B cell (primary cell): Measurements from ENCODE around the gene ARHGAP42. TPM values are rescaled to one million over a fixed set of nuclear protein-coding genes. Genes with fewer than 3 reads are reported as not detected.

ENCODE experiments used
- ATAC-seq: fragments of 200-7000 bp; cut with Tn5 transposase; one replicate; pipeline ENCODE4 v1.10.0; 2021; ENCODE audit warnings: low read depth, mild to moderate bottlenecking, moderate number of reproducible peaks, moderate library complexity
- CTCF ChIA-PET: fragments of 350-600 bp; sonication (Branson Sonifier 250); formaldehyde crosslinking; loops from one replicate; lab custom pipeline; 2021; ENCODE audit warnings: antibody characterized with exemption, inconsistent platforms; lab: Charles Lee
- POLR2A ChIA-PET: fragments of 350-600 bp; sonication (Branson Sonifier 250); formaldehyde crosslinking; loops from one replicate; lab custom pipeline; 2021; ENCODE audit warnings: antibody characterized with exemption; lab: Charles Lee
- DNase-seq: peaks from one replicate; pipeline ENCODE4 v3.0.0; 2013
- H2AFZ ChIP-seq: 2 replicates; pipeline ENCODE4 v1.6.1; 2012; ENCODE audit warnings: mild to moderate bottlenecking, low read depth, low read length; ENCODE audit not compliant: insufficient read depth, poor library complexity, severe bottlenecking
- H3K27ac ChIP-seq, 2 donors: 1 replicate in 1 of 2; 2 replicates in 1 of 2; pipeline ENCODE4 v1.5.1; 2012 to 2013; ENCODE audit warnings: low read length in 2 of 2, mild to moderate bottlenecking in 2 of 2, moderate library complexity in 1 of 2
- H3K27me3 ChIP-seq, 4 experiments: fragments of 200-600 bp in 1 of 4; sonication (generic) in 1 of 4; replicated peaks in 1 of 4; 1 replicate in 2 of 4; 2 replicates in 2 of 4; pipeline versions ENCODE4 v1.6.1 to v1.7.0; 2013 to 2016; ENCODE audit warnings: low read length in 3 of 4, mild to moderate bottlenecking in 2 of 4, mixed read lengths in 1 of 4, moderate library complexity in 1 of 4; ENCODE audit not compliant: insufficient read depth in 4 of 4, control insufficient read depth in 3 of 4; ENCODE audit errors: control extremely low read depth in 1 of 4
- H3K36me3 ChIP-seq, 2 experiments: replicated peaks in 1 of 2; 1 replicate in 1 of 2; 2 replicates in 1 of 2; pipeline versions ENCODE4 v1.6.1 to v1.7.1; 2013; ENCODE audit warnings: low read length in 1 of 2; ENCODE audit not compliant: insufficient read depth in 2 of 2, control insufficient read depth in 1 of 2; ENCODE audit errors: control extremely low read depth in 1 of 2, extremely low read depth in 1 of 2
- H3K4me1 ChIP-seq, 2 donors: fragments of 200-600 bp in 1 of 2; sonication (generic) in 1 of 2; 1 replicate in 1 of 2; 2 replicates in 1 of 2; pipeline versions ENCODE4 v1.5.1 to v1.6.1; 2013 to 2017; ENCODE audit warnings: low read length in 2 of 2; ENCODE audit not compliant: control insufficient read depth in 2 of 2, insufficient read depth in 2 of 2
- H3K4me2 ChIP-seq: replicated peaks from 2 replicates; pipeline ENCODE3; 2012; ENCODE audit warnings: mild to moderate bottlenecking, low read depth, low read length; ENCODE audit not compliant: poor library complexity, severe bottlenecking
- H3K4me3 ChIP-seq, 5 experiments: fragments of 200-600 bp in 1 of 5; sonication (generic) in 1 of 5; 1 replicate in 3 of 5; 2 replicates in 2 of 5; pipeline versions ENCODE4 v1.5.1 to v1.7.0; 2011 to 2016; ENCODE audit warnings: low read length in 4 of 5, mild to moderate bottlenecking in 4 of 5, low read depth in 2 of 5, control low read depth in 1 of 5, moderate library complexity in 1 of 5; ENCODE audit not compliant: insufficient read depth in 1 of 5; ENCODE audit errors: control extremely low read depth in 1 of 5, extremely low read depth in 1 of 5
- H3K79me2 ChIP-seq: fragments of 200-600 bp; sonication (generic); one replicate; pipeline ENCODE4 v1.6.0; 2016; ENCODE audit warnings: low read length; ENCODE audit not compliant: control insufficient read depth, insufficient read depth
- H3K9ac ChIP-seq: fragments of 200-600 bp; sonication (generic); 2 replicates; pipeline ENCODE4 v1.6.1; 2017; ENCODE audit warnings: mild to moderate bottlenecking, low read length, moderate library complexity
- H3K9me3 ChIP-seq, 3 donors: one replicate each; pipeline versions ENCODE4 v1.6.1 to v1.7.1; 2013; ENCODE audit warnings: low read length in 2 of 3; ENCODE audit not compliant: control insufficient read depth in 2 of 3, insufficient read depth in 1 of 3; ENCODE audit errors: control extremely low read depth in 1 of 3
- H4K20me1 ChIP-seq: 2 replicates; pipeline ENCODE4 v1.6.0; 2012; ENCODE audit warnings: mild to moderate bottlenecking, low read length; ENCODE audit not compliant: insufficient read depth, control insufficient read depth, poor library complexity, severe bottlenecking
- H3K27ac Mint-ChIP-seq: one replicate; pipeline ENCODE4 v1.8.0; 2021; ENCODE audit warnings: mixed read lengths
- H3K27me3 Mint-ChIP-seq: one replicate; pipeline ENCODE4 v1.8.0; 2021; ENCODE audit warnings: mixed read lengths
- H3K4me1 Mint-ChIP-seq: one replicate; pipeline ENCODE4 v1.8.0; 2021; ENCODE audit warnings: mixed read lengths
- H3K4me3 Mint-ChIP-seq: one replicate; pipeline ENCODE4 v1.8.0; 2021; ENCODE audit warnings: mixed read lengths
- H3K9me3 Mint-ChIP-seq: one replicate; pipeline ENCODE4 v1.8.0; 2022; ENCODE audit warnings: mixed read lengths; ENCODE audit not compliant: insufficient read depth
- EZH2 ChIP-seq: IDR thresholded peaks from 2 replicates; pipeline ENCODE4 v1.6.1; 2012; ENCODE audit warnings: borderline replicate concordance, low read depth, mild to moderate bottlenecking, moderate library complexity, low read length; ENCODE audit not compliant: insufficient read depth, poor library complexity, severe bottlenecking
- WGBS: methylation state at CpG from one replicate; pipeline ENCODE4 v1.1.5; 2013; ENCODE audit warnings: missing lambda C conversion rate; ENCODE audit not compliant: insufficient coverage; 5-methylcytosine and 5-hydroxymethylcytosine counted together
- intact Hi-C: fragments of 100-400 bp; cut with micrococcal nuclease; formaldehyde crosslinking; loops from one replicate; pipeline ENCODE4 v1.10.0; 2022
- polyA plus RNA-seq: library from polyadenylated mRNA; depleted of rRNA; stranded (reverse); fragments of >200 nt; gene quantifications from 2 replicates; pipeline ENCODE4 v1.2.3, GENCODE V29; 2012
- total RNA-seq, 2 donors: library from RNA; stranded (reverse); fragments of 120-200 nt in 1 of 2; gene quantifications; 1 replicate in 1 of 2; 2 replicates in 1 of 2; pipeline versions ENCODE4 v1.2.3 to v1.2.4, GENCODE V29; 2013 to 2022
- TF ChIP-seq, protein P1 (sequence below): fragments of 200-600 bp; IDR thresholded peaks from one replicate; pipeline ENCODE4 v1.8.0; 2022; ENCODE audit warnings: antibody characterized with exemption, mild to moderate bottlenecking

Gene ARHGAP42
- total and polyA plus RNA-seq, 2 donors (not counting 1 experiment from before 2014, with no cell fraction given) = 3.8 to 4.9 TPM

DNA sequence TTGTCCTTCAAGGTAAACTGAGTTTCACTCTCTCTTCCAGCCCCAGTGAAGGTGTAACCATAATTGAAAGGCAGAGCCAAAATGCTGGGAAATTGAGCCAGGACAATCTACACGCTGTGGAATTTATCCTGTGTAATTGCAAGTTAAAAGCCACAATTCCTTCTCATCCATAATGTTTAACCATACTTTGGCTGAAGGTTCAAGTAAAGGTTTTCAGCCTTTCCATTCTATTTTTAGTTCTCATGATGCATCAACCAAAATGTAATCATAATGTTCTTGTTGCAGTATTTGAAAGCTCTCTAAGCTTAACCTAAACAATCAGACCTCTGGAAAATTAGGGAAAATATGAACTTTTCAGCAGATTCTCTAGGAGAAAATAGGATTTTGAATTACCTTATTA is 14.0 kb upstream of the ARHGAP42 start:
- Histone ChIP-seq H3K4me1 (no peaks in the 10 kb centered on the region), H3K79me2 (no peaks in the 10 kb centered on the region), H3K9me3 (no peaks in the 10 kb centered on the region), H3K4me3 (no peak overlapping the region), H3K9ac (no peak overlapping the region), H3K4me2 (no peak overlapping the region), H2AFZ (no peak overlapping the region), H4K20me1 (no peaks in the 10 kb centered on the region), H3K27me3 (no peaks in the 10 kb centered on the region), H3K27ac (no peak overlapping the region), H3K36me3 (no peaks in the 10 kb centered on the region)
- CTCF ChIA-PET = no interaction called here
- ATAC-seq = no peak
- H3K4me1 Mint-ChIP-seq = no peaks in the 10 kb centered on the region
- no peak overlapping the region for H3K27ac Mint-ChIP-seq
- POLR2A ChIA-PET = no interaction called here
- H3K4me3 Mint-ChIP-seq = no peak overlapping the region
- TF ChIP-seq EZH2 = no peak
- H3K9me3 Mint-ChIP-seq = no peaks in the 10 kb centered on the region
- no CpG with 5 or more reads among the region's 1 CpG for whole genome bisulfite sequencing
- DNase-seq = no peak
- intact Hi-C loops = no loop called here
- H3K27me3 Mint-ChIP-seq = peaks cover 10% of the 10 kb centered on the region

DNA sequence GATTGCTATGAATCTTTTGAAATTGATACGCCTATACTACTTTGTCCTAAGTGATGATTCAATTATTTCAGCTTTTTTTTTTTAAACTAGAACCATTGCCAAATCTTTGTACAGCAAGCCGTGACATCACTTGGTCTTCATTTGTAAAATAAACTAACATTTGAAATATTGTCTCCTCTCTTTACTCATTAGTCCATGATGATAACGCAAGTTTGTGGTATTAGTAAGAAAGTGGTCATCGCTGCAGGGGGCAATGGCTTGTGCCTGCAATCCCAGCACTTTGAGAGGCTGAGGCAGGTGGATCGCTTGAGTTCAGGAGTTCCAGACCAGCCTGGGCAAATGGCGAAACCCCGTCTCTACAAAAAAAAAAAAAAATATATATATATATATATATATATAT is 12.9 kb upstream of the ARHGAP42 start:
- Histone ChIP-seq H4K20me1 (no peaks in the 10 kb centered on the region), H3K4me2 (no peak overlapping the region), H3K27me3 (no peaks in the 10 kb centered on the region), H3K9ac (no peak overlapping the region), H3K36me3 (no peaks in the 10 kb centered on the region), H2AFZ (no peak overlapping the region), H3K79me2 (no peaks in the 10 kb centered on the region), H3K4me1 (no peaks in the 10 kb centered on the region), H3K9me3 (no peaks in the 10 kb centered on the region), H3K4me3 (no peak overlapping the region), H3K27ac (no peak overlapping the region)
- intact Hi-C loops = no loop called here
- no peaks in the 10 kb centered on the region for H3K4me1 Mint-ChIP-seq
- TF ChIP-seq, protein P1, sequence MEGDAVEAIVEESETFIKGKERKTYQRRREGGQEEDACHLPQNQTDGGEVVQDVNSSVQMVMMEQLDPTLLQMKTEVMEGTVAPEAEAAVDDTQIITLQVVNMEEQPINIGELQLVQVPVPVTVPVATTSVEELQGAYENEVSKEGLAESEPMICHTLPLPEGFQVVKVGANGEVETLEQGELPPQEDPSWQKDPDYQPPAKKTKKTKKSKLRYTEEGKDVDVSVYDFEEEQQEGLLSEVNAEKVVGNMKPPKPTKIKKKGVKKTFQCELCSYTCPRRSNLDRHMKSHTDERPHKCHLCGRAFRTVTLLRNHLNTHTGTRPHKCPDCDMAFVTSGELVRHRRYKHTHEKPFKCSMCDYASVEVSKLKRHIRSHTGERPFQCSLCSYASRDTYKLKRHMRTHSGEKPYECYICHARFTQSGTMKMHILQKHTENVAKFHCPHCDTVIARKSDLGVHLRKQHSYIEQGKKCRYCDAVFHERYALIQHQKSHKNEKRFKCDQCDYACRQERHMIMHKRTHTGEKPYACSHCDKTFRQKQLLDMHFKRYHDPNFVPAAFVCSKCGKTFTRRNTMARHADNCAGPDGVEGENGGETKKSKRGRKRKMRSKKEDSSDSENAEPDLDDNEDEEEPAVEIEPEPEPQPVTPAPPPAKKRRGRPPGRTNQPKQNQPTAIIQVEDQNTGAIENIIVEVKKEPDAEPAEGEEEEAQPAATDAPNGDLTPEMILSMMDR = no peak
- no peak for TF ChIP-seq EZH2
- no CpG with 5 or more reads among the region's 7 CpGs for WGBS
- CTCF ChIA-PET = no interaction called here
- H3K27me3 Mint-ChIP-seq = peaks cover 7% of the 10 kb centered on the region
- POLR2A ChIA-PET = no interaction called here
- ATAC-seq (no peak), DNase-seq (no peak)
- H3K4me3 Mint-ChIP-seq = no peak overlapping the region
- H3K9me3 Mint-ChIP-seq = no peaks in the 10 kb centered on the region
- no peak overlapping the region for H3K27ac Mint-ChIP-seq
